MM.1S (cell line): Measurements from ENCODE around the gene CHD2.

ENCODE experiments used
- CTCF ChIP-seq: fragments of 300-600 bp; sonication (generic); IDR thresholded peaks from 2 replicates; pipeline ENCODE4 v1.5.1; 2016; ENCODE audit warnings: antibody characterized with exemption, low read length, mixed read lengths
- EZH2 ChIP-seq: fragments of 300-600 bp; sonication (generic); optimal IDR thresholded peaks from 2 replicates; pipeline ENCODE3; 2017; ENCODE audit warnings: low read depth, mild to moderate bottlenecking, antibody characterized with exemption, low read length, mixed read lengths

GRCh38 chr15:93063262-93063671, 163.1 kb downstream of the CHD2 start:
- no peak for TF ChIP-seq CTCF
- TF ChIP-seq EZH2: no peak
